ENCODE results near the gene HIPK1.
"Not testable (repeated sequence)": the region's sequence is repeated elsewhere in the genome, so short reads cannot be mapped to it uniquely, and the experiment has no call there.

HIPK1 gene

DNA sequence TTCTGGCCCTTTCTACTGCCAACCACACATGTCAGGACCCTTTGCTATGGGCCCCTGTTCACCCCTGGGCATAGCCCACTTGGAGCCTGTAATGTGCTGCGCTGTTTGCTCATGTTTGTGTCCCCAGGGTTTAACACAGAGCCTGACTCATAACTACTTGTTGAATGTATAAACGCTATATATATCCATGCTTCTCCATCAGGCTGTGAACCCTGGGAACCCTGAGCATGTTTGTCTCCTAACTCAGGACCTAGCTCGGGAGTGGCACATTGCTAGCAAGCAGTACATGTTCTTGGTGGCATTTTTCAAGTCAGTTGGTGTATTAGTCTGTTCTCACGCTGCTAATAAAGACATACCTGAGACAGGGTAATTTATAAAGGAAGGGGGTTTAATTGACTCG is 58.1 kb downstream of the HIPK1 start:
- Mint-ChIP-seq H3K4me1 (no peaks in the 10 kb centered on the region), H3K27me3 (peaks cover 4% of the 10 kb centered on the region), H3K4me3 (no peak overlapping the region), H3K27ac (no peak overlapping the region), H3K36me3 (no peaks in the 10 kb centered on the region), H3K9me3 (peaks cover 2% of the 10 kb centered on the region)
- CTCF ChIA-PET, result no interaction called here
- no peak for DNase-seq

DNA sequence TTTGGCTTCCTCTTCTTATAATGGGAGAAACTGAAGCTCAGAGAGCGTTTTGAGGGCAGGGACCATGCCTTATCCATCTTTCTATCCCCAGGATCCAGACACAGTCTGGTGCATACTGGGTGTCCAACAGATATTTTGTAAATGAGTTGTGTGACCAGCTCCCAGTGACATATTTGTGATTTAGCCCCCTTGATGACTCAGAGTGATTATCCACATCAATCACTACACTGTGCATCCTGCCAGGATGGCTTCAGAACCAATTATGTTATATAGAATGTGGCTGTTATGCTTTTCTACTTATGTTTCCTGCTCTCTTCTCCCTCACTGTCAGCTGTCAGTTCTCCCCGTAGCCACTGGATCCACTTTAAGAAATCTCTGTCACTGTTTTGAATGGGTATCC is 61.4 kb downstream of the HIPK1 start:
- no peaks in the 10 kb centered on the region for H3K4me1 Mint-ChIP-seq
- CTCF ChIA-PET, result no interaction called here

GRCh38 chr1:113990961-113991360 is 61.8 kb downstream of the HIPK1 start:
- H3K4me3 Mint-ChIP-seq, result no peak overlapping the region

More for the DNA sequence above, 61.4 kb downstream of the HIPK1 start:
- DNase-seq, result no peak
- Mint-ChIP-seq H3K27me3 (peaks cover 4% of the 10 kb centered on the region), H3K9me3 (peaks cover 18% of the 10 kb centered on the region), H3K4me3 (no peak overlapping the region), H3K27ac (no peak overlapping the region), H3K36me3 (peaks cover 6% of the 10 kb centered on the region)

GRCh38 chr1:113991467-113991997 is 62.4 kb downstream of the HIPK1 start:
- Mint-ChIP-seq H3K4me3 (no peak overlapping the region), H3K27ac (no peak overlapping the region)
- CTCF ChIA-PET, result no interaction called here

More at GRCh38 chr1:113990961-113991360, 61.8 kb downstream of the HIPK1 start:
- no peak overlapping the region for H3K27ac Mint-ChIP-seq
- DNase-seq, result no peak
- CTCF ChIA-PET, result no interaction called here
- H3K4me1 Mint-ChIP-seq, result no peaks in the 10 kb centered on the region
- H3K36me3 Mint-ChIP-seq, result peaks cover 7% of the 10 kb centered on the region
- H3K27me3 Mint-ChIP-seq, result peaks cover 4% of the 10 kb centered on the region
- H3K9me3 Mint-ChIP-seq, result peaks cover 20% of the 10 kb centered on the region

DNA sequence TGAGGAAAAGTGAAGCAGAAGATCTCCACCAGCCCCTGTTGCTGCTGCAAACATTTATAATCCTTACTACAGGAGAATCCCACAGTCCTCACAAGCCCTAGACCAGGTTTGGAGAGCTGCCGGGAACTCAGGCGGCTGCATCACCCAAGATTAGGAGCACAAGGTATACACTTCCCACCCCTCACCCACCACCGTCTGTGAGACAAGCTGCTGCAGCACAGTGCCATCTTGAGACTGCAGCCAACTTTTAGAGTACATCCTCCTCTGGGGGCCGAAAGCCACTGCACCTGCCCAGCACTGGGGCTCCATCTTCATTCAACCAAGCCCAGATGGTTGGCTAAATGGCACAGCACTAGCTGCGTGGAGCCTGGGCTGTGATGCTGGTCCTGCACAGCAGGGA is 63.9 kb downstream of the HIPK1 start:
- Mint-ChIP-seq H3K4me1 (no peaks in the 10 kb centered on the region), H3K9me3 (peaks cover 21% of the 10 kb centered on the region), H3K27ac (no peak overlapping the region), H3K4me3 (no peak overlapping the region), H3K36me3 (peaks cover 7% of the 10 kb centered on the region), H3K27me3 (peaks cover 5% of the 10 kb centered on the region)
- CTCF ChIA-PET, result no interaction called here
- DNase-seq, result no peak

More at GRCh38 chr1:113991467-113991997, 62.4 kb downstream of the HIPK1 start:
- Mint-ChIP-seq H3K4me1 (no peaks in the 10 kb centered on the region), H3K27me3 (peaks cover 4% of the 10 kb centered on the region), H3K9me3 (peaks cover 23% of the 10 kb centered on the region), H3K36me3 (peaks cover 7% of the 10 kb centered on the region)
- no peak for DNase-seq

GRCh38 chr1:113993766-113994165 is 64.6 kb downstream of the HIPK1 start:
- Mint-ChIP-seq H3K27ac (no peak overlapping the region), H3K4me1 (no peaks in the 10 kb centered on the region), H3K4me3 (no peak overlapping the region), H3K27me3 (peaks cover 10% of the 10 kb centered on the region), H3K36me3 (peaks cover 7% of the 10 kb centered on the region), H3K9me3 (peaks cover 21% of the 10 kb centered on the region)
- DNase-seq, result no peak
- CTCF ChIA-PET, result no interaction called here

DNA sequence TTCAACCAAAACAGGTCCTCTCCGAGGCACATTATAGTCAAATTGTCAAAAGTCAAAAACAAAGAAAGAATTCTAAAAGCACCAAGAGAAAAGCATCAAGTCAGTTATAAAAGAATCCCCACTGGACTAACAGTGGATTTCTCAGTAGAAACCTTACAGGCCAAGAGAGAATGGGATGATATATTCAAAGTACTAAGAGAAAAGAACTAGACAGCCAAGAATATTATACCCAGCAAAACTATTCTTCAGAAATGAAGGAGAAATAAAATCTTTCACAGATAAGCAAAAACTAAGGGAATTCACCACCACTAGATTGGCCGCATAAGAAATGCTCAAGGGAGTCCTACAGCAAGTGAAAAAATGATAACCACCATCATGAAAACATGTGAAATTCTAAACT is 66.3 kb downstream of the HIPK1 start:
- peaks cover 7% of the 10 kb centered on the region for H3K36me3 Mint-ChIP-seq
- H3K27ac Mint-ChIP-seq, result no peak overlapping the region
- CTCF ChIA-PET, result no interaction called here
- no peak for DNase-seq
- H3K9me3 Mint-ChIP-seq, result peaks cover 21% of the 10 kb centered on the region
- peaks cover 11% of the 10 kb centered on the region for H3K27me3 Mint-ChIP-seq
- H3K4me1 Mint-ChIP-seq, result no peaks in the 10 kb centered on the region
- H3K4me3 Mint-ChIP-seq, result no peak overlapping the region

GRCh38 chr1:113998361-113998760 is 69.2 kb downstream of the HIPK1 start:
- CTCF ChIA-PET, result no interaction called here
- peaks cover 20% of the 10 kb centered on the region for H3K9me3 Mint-ChIP-seq
- no peak overlapping the region for H3K27ac Mint-ChIP-seq
- no peaks in the 10 kb centered on the region for H3K4me1 Mint-ChIP-seq
- no peak for DNase-seq
- no peak overlapping the region for H3K4me3 Mint-ChIP-seq
- peaks cover 22% of the 10 kb centered on the region for H3K27me3 Mint-ChIP-seq
- peaks cover 7% of the 10 kb centered on the region for H3K36me3 Mint-ChIP-seq

- no peak for DNase-seq
- Mint-ChIP-seq H3K4me1 (no peaks in the 10 kb centered on the region), H3K27ac (no peak overlapping the region), H3K27me3 (peaks cover 24% of the 10 kb centered on the region), H3K9me3 (peaks cover 16% of the 10 kb centered on the region), H3K4me3 (no peak overlapping the region), H3K36me3 (peaks cover 7% of the 10 kb centered on the region)
- CTCF ChIA-PET, result no interaction called here
These were observed 70.1 kb downstream of the HIPK1 start for GRCh38 chr1:113999233-113999632.

DNA sequence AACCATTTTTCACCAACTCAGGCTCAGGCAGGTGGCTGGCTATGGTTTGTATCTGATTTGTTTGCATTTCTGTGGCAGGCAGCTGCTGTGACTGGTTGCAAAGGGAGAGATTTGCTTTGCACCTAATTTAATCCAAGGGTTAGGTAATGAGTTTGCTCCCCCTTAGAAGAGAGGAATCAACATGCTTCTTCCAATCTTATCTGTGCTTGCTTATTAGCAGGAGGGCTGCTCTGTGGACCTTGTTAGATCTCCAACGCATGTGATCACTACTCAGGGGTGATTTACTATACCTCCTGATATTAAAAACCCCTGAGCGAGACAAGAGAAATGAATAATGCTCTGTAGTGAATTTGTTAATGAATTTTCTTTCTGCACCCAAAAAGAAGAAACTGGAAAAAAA is 70.7 kb downstream of the HIPK1 start:
- H3K27me3 Mint-ChIP-seq, result peaks cover 24% of the 10 kb centered on the region

GRCh38 chr1:114000406-114000805 is 71.3 kb downstream of the HIPK1 start:
- H3K36me3 Mint-ChIP-seq, result peaks cover 2% of the 10 kb centered on the region
- H3K4me3 Mint-ChIP-seq, result no peak overlapping the region
- peaks cover 24% of the 10 kb centered on the region for H3K27me3 Mint-ChIP-seq
- no peak overlapping the region for H3K27ac Mint-ChIP-seq
- no peak for DNase-seq
- CTCF ChIA-PET, result interaction anchor here (1.2 kb wide), 1 partner anchor 22 kb away, joined by 4 read pairs; no protein-coding TSS in a partner anchor
- no peaks in the 10 kb centered on the region for H3K4me1 Mint-ChIP-seq
- peaks cover 9% of the 10 kb centered on the region for H3K9me3 Mint-ChIP-seq

More for the DNA sequence above, 70.7 kb downstream of the HIPK1 start:
- Mint-ChIP-seq H3K27ac (no peak overlapping the region), H3K36me3 (peaks cover 7% of the 10 kb centered on the region), H3K9me3 (peaks cover 12% of the 10 kb centered on the region), H3K4me3 (no peak overlapping the region), H3K4me1 (no peaks in the 10 kb centered on the region)
- DNase-seq, result no peak
- CTCF ChIA-PET, result no interaction called here

DNA sequence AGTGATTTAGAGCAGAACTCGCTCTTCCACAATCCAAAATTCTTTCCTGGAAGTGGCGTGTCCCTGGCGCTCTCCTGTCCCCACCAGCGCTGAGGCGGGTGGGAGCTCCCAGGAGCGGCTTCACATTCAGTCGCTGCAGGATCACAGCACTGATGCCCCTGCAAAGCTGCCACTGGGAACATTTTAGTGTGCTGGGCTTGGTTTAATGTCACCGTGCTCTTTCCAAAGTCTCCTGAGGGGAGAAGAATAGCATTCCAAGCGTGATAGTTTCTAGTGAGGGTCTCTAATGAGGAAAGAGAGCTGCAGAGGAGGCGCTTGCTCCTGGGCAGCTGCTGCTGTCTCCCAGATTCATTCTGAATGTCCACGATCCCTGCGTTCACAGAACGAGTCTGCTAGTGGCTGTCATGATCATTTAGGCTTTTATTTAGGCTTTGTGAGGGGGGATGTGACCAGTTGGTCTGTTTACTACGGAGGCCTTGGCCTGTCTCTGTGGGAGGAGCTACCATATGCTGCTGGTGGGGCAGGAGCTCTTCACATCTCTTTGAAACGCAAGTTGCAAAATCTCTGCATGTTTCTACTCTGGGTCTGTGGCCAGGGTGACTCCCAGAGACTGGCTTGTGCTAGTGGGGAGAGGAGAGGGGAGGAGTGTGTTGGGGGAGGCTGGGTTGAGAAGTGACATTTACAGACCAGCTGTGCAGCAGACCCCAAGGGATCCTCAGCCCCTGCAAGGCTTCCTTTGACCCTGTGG is 73.5 kb downstream of the HIPK1 start:
- no peaks in the 10 kb centered on the region for H3K4me1 Mint-ChIP-seq
- peaks cover 3% of the 10 kb centered on the region for H3K9me3 Mint-ChIP-seq
- CTCF ChIA-PET, result no interaction called here
- DNase-seq, result no peak
- H3K27ac Mint-ChIP-seq, result no peak overlapping the region
- H3K4me3 Mint-ChIP-seq, result no peak overlapping the region
- peaks cover 31% of the 10 kb centered on the region for H3K27me3 Mint-ChIP-seq
- H3K36me3 Mint-ChIP-seq, result no peaks in the 10 kb centered on the region

GRCh38 chr1:114003431-114003830 is 74.3 kb downstream of the HIPK1 start:
- Mint-ChIP-seq H3K36me3 (no peaks in the 10 kb centered on the region), H3K9me3 (peaks cover 3% of the 10 kb centered on the region), H3K27me3 (peaks cover 30% of the 10 kb centered on the region), H3K4me3 (no peak overlapping the region), H3K4me1 (no peaks in the 10 kb centered on the region), H3K27ac (no peak overlapping the region)
- CTCF ChIA-PET, result no interaction called here
- no peak for DNase-seq

DNA sequence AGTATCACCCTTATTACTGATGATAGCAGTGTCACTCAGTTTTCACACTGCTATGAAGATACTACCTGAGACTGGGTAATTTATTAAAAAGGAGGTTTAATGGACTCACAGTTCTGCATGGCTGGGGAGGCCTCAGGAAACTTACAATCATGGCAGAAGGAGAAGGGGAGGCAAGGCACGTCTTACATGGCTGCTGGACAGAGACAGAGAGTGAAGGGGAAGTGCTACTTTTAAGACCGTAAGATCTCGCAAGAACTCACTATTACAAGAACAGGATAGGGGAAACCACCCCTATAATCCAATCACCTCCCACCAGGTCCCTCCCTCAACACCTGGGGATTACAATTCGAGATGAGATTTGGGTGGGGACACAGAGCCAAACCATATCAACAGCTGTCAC is 77.7 kb downstream of the HIPK1 start:
- not testable (repeated sequence) for H3K4me3 Mint-ChIP-seq, DNase-seq, H3K9me3 Mint-ChIP-seq, H3K36me3 Mint-ChIP-seq, H3K27ac Mint-ChIP-seq, H3K4me1 Mint-ChIP-seq
- peaks cover 28% of the 10 kb centered on the region for H3K27me3 Mint-ChIP-seq
- CTCF ChIA-PET, result interaction anchor here (0.6 kb wide), 1 partner anchor 1696 kb away, joined by 3 read pairs; no protein-coding TSS in a partner anchor

- Mint-ChIP-seq H3K27me3 (peaks cover 23% of the 10 kb centered on the region), H3K36me3 (no peaks in the 10 kb centered on the region), H3K4me1 (no peaks in the 10 kb centered on the region), H3K9me3 (peaks cover 3% of the 10 kb centered on the region), H3K27ac (no peak overlapping the region), H3K4me3 (no peak overlapping the region)
- CTCF ChIA-PET, result interaction anchor here (0.5 to 1.8 kb wide), 2 partner anchors 30 to 325 kb away, joined by 3 to 4 read pairs; no protein-coding TSS in a partner anchor
- DNase-seq, result no peak
These were observed 79.4 kb downstream of the HIPK1 start for GRCh38 chr1:114008480-114008941.

Measured in activated naive CD4-positive, alpha-beta T cell treated with anti-CD3 and anti-CD28 coated beads, Interleukin-2, amount 10 ng/mL, durations not matched to agents 7 days and 5 days (primary cell).